HG03064 (cell line): ENCODE measurements around the gene DRD4.

Experiments used
- ATAC-seq: cut with Tn5 transposase; IDR thresholded peaks from one replicate; pipeline ENCODE4 v1.9.1; 2021; ENCODE audit warnings: low read depth; ENCODE audit not compliant: unreplicated experiment

Gene DRD4

DNA sequence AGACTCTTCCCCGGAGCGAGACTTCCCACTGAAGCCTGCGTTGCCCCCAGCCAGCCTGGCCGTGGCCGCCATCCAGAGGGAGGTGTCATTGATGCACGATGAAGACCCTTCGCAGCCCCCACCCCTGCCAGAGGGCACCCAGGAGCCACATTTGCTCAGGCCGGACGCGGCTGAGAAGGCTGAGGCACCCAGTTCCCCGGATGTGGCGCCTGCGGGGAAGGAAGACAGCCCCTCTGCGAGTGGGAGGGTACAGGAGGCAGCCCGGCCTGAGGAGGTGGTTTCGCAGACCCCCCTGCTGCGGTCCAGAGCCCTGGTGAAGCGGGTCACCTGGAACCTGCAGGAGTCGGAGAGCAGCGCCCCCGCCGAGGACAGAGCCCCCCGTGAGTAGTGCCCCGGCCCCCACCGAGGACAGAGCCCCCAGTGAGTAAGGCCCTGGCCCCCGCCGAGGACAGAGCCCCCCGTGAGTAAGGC lies 27.7 kb upstream of the DRD4 start:
- no peak for ATAC-seq

DNA sequence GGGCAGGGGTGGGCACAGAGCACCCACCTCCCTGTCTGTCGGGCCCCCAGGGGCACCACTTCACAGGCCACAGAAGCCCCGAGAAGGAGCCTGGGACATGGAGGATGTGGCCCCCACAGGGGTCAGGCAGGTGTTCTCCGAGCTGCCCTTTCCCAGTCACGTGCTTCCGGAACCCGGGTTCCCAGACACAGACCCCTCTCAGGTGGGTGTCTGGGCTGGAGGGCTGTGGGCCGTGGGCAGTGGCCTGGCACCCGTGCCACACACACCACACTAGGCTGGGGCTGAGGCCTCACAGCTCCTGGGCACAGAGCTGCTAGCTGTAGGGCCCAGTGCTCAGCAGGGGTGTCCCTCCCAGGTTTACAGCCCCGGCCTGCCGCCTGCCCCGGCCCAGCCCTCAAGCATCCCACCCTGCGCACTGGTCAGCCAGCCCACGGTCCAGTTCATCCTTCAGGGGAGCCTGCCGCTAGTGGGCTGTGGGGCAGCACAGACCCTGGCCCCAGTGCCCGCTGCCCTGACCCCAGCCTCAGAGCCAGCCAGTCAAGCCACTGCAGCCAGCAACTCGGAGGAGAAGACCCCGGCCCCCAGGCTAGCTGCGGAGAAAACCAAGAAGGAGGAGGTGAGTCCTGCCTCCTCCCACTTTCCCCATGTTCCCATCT lies 26.8 kb upstream of the DRD4 start:
- ATAC-seq = no peak

DNA sequence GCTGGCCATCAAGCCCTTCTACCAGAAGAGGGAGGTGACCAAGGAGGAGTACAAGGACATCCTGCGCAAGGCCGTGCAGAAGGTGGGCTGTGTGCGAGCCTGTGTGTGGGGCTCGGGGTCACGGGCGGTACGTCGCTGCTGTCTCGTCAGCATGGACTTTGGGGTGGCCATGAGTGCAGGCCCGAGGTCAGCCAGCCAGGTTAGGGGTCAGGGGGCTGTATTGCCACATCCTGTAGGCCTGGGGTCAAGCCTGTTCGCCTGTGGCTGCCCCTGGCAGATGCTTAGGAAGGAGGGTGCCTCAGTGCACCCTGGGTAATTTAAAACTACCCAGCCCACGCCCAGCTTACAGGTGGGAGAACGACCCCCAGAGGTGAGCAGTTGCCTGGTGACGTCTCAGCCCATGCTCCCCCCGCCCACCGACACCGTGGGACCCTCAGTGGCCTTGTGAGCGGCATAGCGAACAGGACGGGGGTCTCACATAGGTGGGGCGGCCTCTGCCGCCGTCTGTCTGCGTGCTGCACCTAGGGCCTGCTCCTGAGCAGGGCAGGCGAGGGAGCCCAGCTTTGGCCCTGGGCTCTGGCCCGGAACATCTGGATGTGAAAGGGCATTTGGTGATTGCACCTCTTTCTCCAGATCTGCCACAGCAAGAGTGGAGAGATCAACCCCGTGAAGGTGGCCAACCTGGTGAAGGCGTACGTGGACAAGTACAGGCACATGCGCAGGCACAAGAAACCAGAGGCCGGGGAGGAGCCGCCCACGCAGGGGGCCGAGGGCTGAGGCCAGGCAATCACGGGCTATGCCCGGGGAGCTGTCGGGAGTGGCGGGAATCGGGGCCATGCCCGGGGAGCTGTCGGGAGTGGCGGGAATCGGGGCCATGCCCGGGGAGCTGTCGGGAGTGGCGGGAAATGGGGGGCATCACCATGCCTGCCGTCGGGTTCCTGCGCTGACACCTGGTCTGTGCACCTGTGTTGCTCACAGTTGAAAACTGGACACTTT lies 25.8 kb upstream of the DRD4 start:
- no peak for ATAC-seq

DNA sequence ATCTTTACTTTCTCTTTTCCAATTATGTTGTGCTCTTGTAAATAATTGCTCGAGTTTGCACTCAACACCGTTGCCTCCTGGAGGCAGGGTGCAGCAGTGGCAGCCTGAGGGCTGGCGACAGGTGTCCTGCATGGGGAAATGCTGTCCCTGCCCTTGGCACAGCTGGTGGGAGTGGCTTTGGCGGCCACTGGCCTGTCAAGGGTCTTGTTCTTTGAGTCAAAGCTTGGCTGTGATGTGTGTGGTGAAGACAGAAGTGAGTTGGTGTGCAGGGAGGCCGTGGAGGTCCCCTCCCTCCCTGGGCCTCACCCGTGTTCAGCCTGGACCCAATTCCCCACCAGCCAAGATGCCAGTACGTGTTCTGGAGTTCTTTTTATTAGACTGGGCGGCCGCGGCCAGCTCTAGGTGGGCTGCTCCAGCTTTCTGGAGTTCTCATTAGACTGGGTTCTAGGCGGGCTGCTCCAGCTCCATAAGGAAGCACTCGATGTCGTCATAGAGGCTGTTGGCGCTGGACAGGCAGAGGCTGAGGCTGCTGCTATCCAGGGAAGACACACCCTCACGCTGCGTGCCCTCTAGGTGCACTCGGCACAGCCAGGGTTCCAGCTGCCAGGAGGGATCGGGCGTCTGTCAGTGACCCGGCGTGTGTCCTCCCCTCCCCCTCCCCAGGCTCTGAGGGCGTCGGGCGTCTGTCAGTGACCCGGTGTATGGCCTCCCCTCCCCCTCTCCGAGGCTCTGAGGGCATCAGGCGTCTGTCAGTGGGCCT lies 24.7 kb upstream of the DRD4 start:
- ATAC-seq = no peak

DNA sequence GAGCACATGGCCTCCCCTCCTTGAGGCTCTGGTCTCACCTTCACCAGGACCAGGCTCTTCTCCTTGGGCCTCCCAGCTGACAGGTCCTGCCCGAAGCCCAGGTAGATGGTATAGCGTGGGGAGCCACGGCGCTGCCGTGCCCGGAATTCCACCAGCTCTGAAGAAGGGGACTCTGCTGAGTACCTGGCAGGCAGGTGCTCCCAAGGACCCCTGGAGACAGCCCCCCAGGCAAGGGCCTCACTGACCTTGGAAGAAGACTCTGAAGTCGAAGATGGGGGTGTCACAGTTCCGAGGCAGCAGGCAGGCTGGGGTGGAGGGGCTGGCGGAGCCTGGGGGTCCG lies 24.1 kb upstream of the DRD4 start:
- ATAC-seq = no peak

DNA sequence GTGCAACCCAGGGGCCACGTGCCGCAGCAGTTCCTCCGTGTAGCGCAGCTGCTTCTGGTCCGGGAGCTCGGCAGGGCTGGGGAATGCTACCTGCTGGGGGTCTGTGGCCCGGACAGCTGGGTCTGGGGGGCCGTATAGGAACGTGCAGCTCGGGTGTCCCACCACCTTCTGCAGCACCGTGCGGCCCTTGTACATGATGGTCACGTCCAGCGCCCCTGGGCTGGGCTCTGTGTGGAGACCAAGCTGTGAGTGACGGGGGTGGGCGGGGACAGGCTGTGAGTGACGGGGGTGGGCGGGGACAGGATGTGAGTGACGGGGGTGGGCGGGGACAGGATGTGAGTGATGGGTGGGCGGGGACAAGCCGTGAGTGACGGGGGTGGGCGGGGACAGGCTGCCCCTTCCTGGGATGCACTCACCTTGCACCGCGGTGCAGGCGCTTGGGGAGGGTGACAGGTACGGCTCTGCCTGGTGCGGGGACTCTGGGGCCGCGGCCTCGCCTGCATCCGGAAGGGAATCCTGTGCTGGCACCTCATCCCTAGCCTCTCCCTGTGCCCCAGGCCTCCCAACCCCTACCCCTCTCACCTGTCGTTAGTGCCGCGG lies 23.6 kb upstream of the DRD4 start:
- ATAC-seq = no peak

DNA sequence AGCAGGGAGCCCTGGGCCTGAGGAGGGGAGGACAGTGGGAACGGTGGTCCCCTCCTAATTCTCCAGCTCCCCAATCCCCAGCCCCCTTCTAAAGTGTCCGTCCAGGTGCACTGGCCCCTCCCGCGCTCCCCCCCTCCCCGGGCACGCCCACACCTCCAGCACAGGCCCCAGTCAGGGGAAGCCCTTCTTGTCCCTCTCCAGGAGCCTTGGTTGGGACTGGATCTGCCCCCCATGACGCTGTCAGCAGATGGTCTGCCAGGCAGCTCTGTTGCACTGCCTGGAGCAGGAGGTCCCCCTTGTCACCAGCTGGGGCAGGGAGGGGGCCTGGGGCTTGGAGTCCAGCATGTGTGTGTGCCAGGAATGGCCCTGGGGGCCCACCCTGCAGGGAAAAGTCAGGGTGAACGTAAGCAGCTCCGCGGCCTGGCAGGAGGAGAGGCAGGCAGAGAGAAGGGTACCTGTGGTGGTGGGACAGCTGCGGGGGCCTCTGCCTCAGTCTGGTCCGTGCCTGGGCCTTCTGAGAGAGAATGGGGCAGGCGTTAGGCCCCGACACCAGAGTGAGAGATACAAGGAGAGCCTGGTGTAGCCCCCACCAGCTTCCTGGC lies 22.9 kb upstream of the DRD4 start:
- no peak for ATAC-seq

DNA sequence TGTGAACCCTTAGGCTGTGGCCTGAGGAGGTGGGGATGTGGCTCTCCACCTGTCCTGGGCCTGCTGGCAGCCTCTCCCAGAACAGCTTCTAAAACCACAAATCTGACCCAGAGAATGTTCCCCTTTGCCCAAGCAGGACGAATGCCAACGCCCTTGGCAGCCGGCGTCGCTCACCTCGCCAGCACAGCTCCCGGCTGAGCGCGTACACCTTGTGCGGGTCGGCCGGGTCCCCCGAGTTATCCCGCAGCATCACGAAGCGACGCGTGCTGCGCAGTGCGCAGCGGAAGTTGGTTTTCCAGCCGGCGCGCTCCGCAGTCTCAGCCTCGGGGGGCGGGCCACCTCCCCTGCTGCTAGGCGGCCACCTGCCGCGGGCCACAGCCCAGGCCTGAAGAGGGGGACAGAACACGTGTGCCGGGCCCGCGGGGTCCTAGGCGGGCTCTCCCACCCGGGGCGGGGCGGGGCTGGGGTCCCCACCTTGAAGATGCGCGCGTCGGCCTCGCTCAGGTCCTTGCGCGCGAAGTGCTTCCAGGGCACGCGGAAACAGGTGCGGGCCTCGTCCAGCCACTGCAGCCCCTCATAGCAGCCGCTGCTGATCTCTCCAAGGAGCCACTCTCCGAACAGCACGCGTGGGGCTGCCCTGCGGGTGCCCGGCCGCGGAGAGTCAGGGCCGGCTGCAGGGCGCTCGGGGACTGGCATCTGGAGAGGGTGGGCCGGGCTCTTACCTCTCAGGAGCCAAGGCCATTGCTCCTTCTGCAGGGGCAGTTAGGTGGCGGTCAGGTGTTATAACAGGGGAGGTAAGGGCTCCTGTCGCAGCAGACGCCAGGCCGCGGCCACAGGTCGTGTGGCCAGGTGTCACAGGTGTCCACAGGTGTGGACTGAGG lies 22.2 kb upstream of the DRD4 start:
- ATAC-seq = no peak

DNA sequence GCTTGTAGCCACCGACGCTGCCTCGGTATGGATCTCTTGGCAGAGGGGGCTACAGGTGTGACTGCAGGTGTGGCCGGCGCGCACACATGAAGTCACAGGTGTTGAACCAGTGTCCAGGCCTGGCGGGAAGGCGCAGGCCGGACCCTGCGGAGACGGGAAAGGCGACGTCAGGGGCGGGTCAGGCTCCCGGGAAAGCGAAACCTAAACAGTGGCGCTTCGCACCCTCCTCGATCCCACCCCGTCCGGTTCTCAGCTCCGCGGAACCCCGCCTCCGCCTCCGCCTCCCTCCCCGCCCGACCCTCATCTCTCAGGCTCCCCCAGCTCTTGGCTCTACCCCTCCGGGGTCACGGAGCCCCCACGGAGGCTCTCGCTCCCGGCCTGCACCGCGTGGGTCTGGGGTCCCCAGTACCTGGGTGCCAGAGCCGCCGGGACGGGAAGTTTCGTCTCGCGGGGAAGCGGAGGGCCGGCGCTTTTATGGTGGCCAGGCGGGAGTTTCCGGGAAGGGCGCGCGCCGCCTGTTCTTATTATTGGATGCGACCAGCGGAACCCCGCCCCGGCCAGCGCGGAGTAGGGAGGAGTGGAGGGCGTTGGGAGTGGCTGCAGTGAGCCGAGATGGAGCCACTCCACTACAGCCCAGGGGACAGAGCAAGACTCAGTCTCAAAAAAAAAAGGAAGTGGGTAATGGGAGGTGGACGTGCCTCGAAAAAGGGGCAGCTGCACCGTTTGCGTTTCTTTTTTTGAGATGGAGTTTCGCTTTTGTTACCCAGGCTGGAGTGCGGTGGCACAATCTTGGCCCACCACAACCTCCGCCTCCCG lies 21.4 kb upstream of the DRD4 start, which contains the start of gene IRF7:
Gene IRF7, minus strand, starts transcription at position 447 of the 816 bp plus-strand sequence. CDS start 586 bp downstream, outside the sequence.
- peak; percentile 70 for ATAC-seq

DNA sequence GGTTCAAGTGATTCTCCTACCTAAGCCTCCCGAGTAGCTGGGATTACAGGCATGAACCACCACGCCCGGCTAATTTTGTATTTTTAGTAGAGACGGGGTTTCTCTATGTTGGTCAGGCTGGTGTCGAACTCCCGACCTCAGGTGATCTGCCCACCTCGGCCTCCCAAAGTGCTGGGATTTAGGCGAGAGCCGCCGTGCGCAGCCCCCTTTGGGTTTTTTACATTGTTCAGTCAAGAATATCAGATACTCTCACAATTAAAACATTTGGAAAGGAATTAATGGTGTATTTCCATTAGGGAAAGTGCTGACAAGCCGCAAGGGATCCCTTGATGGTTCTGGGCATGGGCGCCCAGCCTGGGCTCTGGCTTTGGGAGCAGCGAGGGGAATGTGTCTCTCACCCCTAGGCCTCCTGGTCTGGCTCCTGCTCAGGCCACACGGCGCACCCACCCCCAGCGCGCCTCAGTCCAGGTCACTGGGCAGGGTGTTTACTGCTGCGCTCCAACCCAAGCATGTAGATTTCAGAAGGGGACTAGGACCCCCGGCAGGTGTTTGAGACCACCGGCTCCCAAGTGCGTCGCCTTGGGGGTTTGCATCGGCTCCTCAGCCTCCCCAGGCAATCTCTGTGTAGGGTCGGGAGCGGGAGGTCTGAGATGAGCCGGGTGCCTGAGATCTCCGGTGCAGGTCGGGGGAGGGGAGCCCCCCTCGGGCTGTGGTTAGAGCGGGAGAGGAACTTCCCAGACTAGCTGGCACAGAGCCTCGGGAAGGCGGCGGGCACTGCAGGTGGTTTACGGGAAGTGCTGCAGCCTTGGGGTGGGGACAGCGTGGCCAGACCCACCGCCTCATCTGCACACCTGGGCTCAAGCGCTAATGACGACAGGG lies 20.5 kb upstream of the DRD4 start:
- no peak for ATAC-seq

DNA sequence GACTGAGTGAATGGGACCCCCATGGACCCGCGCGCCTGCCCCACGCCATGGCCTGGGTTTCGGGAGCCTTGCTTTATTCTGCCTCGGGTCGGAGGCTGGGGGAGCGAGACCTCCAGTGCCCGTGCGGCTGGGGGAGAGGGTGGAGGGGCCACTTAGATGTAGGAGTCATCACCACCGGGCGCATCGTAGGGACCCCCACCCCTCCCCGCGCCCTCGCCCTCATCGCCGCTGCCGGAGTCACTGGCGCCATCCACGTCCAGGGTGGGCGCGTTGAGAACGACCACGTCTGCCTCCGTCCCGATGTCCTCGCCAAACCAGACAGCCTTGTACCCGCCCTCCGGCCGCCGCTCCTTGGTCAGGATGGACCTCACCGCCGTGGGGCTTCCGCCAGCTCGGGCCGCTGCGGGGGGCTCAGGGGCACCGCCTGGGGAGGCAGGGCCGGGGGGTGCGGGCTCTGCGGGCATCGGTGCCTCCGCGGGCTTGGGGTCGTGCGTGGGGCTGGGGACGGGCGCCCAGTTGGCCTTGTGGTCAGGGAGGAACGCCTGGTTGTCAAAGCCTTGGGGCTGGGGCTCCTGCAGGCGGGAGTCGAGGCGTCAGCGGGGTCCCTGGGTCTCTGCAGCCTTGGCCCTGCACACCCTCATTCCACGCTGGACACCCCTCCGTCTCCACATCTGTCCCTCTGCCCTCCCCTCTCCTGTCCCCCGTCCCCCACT lies 19.7 kb upstream of the DRD4 start:
- no peak for ATAC-seq

DNA sequence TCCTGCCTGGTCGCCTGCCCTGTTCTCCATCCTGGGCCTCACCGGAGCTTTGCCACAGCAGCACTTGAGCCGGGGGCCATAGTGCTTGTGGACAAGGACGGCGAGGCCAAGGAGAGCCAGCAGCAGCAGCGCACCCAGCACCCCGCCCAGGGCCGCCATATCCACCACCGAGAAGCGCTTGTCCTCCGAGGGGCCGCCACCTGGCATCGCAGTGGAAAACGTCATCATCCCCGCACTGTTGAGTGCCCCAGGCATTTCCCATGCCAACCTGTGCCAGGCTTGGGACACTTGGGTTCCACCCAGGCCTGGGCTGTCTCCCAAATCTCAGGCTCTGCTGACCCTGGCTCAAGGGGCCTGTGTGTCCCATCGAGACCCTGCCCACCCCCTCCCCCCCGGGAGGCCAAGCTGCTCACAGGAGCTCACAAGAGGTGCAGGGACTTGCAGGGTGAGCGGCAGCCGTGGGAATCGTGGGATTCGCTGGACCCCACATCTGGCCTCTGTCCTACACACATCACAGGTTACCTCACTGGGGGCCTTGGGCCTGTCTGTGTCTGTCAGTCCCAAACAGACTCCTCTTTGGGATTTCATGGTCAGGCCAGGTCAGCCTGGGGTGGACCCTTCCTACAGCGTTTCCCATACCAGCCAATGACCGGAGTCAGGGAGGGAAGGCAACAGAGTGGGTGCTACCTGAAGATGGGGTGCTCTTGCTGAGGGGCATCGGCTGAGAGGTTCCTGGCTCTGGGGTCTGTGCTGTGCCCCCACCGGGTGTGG lies 19.0 kb upstream of the DRD4 start:
- ATAC-seq = no peak

DNA sequence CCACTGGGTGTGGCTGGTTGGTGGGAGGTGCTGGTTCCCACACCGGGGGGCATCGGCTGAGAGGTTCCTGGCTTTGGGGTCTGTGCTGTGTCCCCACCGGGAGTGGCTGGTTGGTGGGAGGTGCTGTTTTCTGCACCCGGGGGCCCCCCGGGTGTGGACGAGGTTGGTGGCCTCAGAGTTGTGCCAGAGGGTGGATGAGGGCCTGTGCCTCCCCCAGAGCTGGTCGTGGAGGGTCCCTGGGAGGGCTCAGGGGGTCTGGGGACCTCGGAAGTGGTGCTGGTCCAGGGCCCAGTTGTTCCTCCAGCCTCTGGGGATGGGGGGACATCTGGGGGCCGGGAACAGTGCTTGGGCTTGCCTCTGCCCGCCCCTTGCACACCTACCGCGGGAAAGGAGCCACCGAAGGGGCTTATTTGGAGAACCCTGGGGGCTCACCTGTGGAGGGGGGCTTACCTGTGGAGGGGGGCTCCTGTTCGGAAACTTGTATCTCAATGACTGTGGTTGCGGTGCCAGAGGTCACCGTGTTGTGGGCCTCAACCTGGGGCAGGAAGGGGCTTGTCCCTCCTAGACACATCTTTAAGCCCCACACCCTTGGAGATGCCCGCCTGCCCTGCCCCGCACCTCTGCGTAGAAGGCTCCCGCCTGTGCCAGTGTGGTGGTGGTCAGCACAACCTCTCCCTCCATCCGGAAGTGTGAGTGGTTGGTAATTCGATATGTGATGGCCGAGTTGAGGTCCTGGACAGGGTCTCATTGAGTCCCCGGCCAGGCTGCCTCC lies 18.0 kb upstream of the DRD4 start:
- no peak for ATAC-seq

DNA sequence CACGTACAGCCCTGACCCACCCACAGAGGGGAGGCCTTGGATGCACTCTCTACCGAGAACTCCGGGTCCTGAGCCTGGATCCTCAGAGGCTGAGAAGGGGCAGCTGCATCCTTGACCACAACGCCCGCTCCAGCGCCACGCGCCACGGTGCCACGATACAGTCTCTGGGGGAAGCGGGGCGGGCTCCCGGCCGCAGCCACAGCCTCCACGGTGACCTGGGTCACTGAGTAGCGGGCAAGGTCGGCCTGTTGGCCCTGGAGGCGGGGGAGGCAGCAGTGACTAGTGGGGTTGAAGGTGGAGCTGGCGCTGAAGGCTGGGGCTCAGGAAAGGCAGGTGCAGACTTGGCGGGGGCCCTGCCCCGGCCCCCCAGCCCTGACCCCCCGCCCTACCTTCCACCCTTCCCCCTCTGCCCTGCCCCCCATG lies 17.4 kb upstream of the DRD4 start:
- no peak for ATAC-seq

DNA sequence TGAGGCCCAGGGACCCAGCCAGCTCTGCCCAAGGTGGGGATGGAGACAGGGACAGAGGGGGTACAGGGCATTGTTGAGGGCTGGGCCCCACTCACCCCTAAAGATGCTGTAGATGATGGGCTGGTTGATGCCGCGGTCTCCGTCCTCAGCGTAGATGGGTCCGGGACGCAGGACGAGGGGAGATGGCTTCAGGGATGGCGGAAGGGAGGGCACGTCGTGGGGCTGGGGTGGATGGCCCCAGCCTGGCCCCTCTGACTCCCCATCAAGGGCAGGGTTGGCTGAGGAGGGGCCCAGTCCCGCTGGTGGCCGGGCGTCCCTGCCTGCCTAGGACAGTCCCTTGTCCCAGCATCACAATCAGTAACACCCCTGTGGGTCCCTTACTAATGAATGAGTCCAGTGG lies 16.9 kb upstream of the DRD4 start:
- ATAC-seq = no peak
